Pancreas (tissue), 10 donors: ENCODE results near the gene FAM210B. TPM values are rescaled to one million over a fixed set of nuclear protein-coding genes. Genes with fewer than 3 reads are reported as not detected.
"Not testable (repeated sequence)": the region's sequence is repeated elsewhere in the genome, so short reads cannot be mapped to it uniquely, and the experiment has no call there.

ENCODE experiments used
- ATAC-seq, 4 donors: fragments of 200-7000 bp; cut with Tn5 transposase; one replicate each; pipeline versions ENCODE4 v1.8.0 to v1.9.1; 2020; ENCODE audit warnings: mild to moderate bottlenecking in 4 of 4, moderate library complexity in 4 of 4
- DNase-seq, 6 donors: peaks; one replicate each; pipeline ENCODE4 v3.0.0-alpha.2; 2020
- FAIRE-seq: peaks from 2 replicates; lab custom pipeline; 2012; peaks lifted over from hg19 to GRCh38; lab: Jason Lieb, UNC
- H3K27ac ChIP-seq, 4 donors: fragments of 200-600 bp; sonication (generic); 1 replicate in 3 of 4; 2 replicates in 1 of 4; pipeline versions ENCODE4 v1.5.0 to v1.8.0; 2020
- H3K27me3 ChIP-seq, 4 donors: fragments of 200-600 bp; one replicate each; pipeline ENCODE4 v1.8.0; 2021
- H3K36me3 ChIP-seq, 3 donors: fragments of 200-600 bp; sonication (generic) in 1 of 3; one replicate each; pipeline versions ENCODE4 v1.5.0 to v1.8.0; 2020 to 2021
- H3K4me1 ChIP-seq, 3 donors: fragments of 200-600 bp; one replicate each; pipeline ENCODE4 v1.8.0; 2021
- H3K4me3 ChIP-seq, 4 donors: fragments of 200-600 bp; sonication (generic) in 2 of 4; one replicate each; pipeline versions ENCODE4 v1.5.0 to v1.8.0; 2020 to 2021
- H3K9me3 ChIP-seq, 4 donors: fragments of 200-600 bp; one replicate each; pipeline ENCODE4 v1.8.0; 2021
- WGBS, 2 donors: extraction: QIAGEN DNeasy Blood & Tissue Kit; methylation state at CpG; one replicate each; pipeline ENCODE4 v1.1.7; 2013; 5-methylcytosine and 5-hydroxymethylcytosine counted together
- intact Hi-C, 3 donors: fragments of 100-400 bp; cut with DNase I; formaldehyde crosslinking; loops; one replicate each; pipeline versions ENCODE4 v1.11.1 to v1.14.2; 2022
- polyA plus RNA-seq, 2 donors: library from polyadenylated mRNA; stranded (reverse); fragments of 200-250 nt; gene quantifications; one replicate each; pipeline ENCODE4 v1.2.3, GENCODE V29; 2013
- total RNA-seq, 6 donors: library from RNA; stranded (reverse); fragmentation: NEBNext Ultra II Directional in 4 of 6; extraction: Animal tissue kit (Norgen Biotek cat#: 25700) in 4 of 6; gene quantifications; one replicate each; pipeline versions ENCODE4 v1.2.1 to v1.2.4, GENCODE V29; 2021 to 2023
- TF ChIP-seq, protein P1 (sequence below), 4 donors: fragments of 200-600 bp; sonication (generic) in 3 of 4; IDR thresholded peaks; one replicate each; pipeline versions ENCODE4 v1.5.0 to v1.8.0; 2021; ENCODE audit warnings: antibody characterized with exemption in 4 of 4
- donor health status: healthy with polysubstance abuse.
- donor health status: DM: no; HTN: no; CAD: no; lungs with moderate emphysema.
- donor health status: DM: no; HTN: no; CAD: no.
- donor health status: control.
- donor health status: control.
- donor health status: Bipolar disorder and iron deficiency.
- donor health status: DM: yes; HTN: yes; CAD: no.
- donor health status: DM: no; HTN: no; CAD: no.
- donor health status: DM: no; HTN: no; CAD: no.
- donor health status: DM: yes; HTN: yes; CAD: no.

The FAM210B gene
- total and polyA plus RNA-seq, 8 donors = 13.1 to 29.6 (median 24.8) TPM

DNA sequence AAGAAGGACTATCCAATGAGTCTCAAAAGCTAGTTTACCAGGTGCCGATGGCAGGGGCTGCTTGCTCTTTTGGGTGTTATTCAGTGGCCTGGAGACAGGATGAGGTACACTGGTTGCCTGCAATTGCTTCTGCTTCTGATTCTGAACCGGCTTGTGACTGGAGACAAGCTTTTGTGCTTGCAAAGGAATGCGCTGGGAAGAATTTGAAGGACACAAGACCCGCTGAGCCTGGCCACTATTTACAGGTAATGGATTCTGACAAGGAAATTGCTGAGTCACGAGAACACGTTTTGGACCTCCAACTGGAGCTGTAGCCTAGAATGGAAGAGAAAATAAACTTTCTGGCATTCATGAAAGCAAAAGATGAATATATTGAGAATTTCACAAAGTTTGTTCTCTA lies 27.4 kb downstream of the FAM210B start:
- Histone ChIP-seq H3K4me1 (peaks cover 0 to 4% (median 3%) of the 10 kb centered on the region in 3 donors), H3K4me3 (no peak overlapping the region), H3K27me3 (no peaks in the 10 kb centered on the region), H3K27ac (no peak overlapping the region), H3K36me3 (no peaks in the 10 kb centered on the region), H3K9me3 (no peaks in the 10 kb centered on the region)
- ATAC-seq (no peak), FAIRE-seq (no peak), DNase-seq (no peak)
- TF ChIP-seq, protein P1, sequence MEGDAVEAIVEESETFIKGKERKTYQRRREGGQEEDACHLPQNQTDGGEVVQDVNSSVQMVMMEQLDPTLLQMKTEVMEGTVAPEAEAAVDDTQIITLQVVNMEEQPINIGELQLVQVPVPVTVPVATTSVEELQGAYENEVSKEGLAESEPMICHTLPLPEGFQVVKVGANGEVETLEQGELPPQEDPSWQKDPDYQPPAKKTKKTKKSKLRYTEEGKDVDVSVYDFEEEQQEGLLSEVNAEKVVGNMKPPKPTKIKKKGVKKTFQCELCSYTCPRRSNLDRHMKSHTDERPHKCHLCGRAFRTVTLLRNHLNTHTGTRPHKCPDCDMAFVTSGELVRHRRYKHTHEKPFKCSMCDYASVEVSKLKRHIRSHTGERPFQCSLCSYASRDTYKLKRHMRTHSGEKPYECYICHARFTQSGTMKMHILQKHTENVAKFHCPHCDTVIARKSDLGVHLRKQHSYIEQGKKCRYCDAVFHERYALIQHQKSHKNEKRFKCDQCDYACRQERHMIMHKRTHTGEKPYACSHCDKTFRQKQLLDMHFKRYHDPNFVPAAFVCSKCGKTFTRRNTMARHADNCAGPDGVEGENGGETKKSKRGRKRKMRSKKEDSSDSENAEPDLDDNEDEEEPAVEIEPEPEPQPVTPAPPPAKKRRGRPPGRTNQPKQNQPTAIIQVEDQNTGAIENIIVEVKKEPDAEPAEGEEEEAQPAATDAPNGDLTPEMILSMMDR (IDR thresholded peaks at IDR 0.05) = no peak
- 71 to 77% methylated on average over 6 of the region's 6 CpGs for WGBS, 2 donors
- intact Hi-C loops = no loop called here

DNA sequence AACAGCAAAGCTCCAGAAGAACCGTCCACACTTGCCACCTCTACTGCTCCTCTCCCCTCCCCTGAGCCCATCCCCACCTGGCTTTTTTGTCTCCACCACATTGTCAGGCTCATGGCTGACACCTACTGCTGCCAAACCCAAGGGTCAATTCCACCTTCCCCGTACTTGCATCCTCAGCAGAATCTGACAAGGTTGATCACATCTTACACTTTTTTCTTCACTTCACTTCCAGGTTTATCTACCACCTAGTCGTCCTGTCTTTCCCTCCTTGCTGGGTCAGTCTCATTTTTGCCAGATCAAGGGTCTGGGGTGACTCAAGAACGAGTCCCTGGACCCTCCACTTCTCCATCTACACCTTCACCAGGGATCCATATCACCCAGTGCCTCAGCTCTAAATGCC lies 30.1 kb downstream of the FAM210B start:
- Histone ChIP-seq H3K27ac (no peak overlapping the region), H3K4me1 (peaks cover 5 to 10% (median 9%) of the 10 kb centered on the region in 3 donors), H3K27me3 (no peaks in the 10 kb centered on the region), H3K4me3 (no peak overlapping the region), H3K36me3 (no peaks in the 10 kb centered on the region), H3K9me3 (no peaks in the 10 kb centered on the region)
- WGBS, 2 donors = 85 to 88% methylated on average over 4 of the region's 4 CpGs
- TF ChIP-seq, protein P1 (IDR thresholded peaks at IDR 0.05) = no peak
- DNase-seq (no peak), FAIRE-seq (no peak), ATAC-seq (no peak)
- intact Hi-C loops = no loop called here

DNA sequence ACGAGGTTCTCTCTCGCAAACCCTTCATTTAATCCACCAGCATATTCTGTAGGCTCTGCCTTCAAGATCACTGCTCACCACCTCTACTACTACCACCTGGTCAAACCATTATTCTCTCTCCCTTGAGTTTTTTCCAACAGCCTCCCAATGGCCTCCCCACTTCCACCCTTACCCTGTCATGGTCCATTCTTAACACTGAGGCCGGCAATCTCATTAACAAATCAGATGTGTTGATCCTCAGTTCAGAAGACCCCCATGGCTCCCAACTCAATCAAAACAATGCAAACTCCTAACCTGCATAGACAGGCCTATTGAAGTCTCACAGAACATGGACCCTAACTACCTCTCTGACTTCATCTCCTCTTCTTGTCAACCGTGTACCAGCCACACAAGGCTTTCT lies 31.0 kb downstream of the FAM210B start:
- peaks cover 12 to 18% (median 16%) of the 10 kb centered on the region in 3 donors for H3K4me1 ChIP-seq
- no peak for ATAC-seq
- H3K27ac ChIP-seq = no peak overlapping the region
- WGBS, 2 donors = 92 to 93% methylated on average over 4 of the region's 4 CpGs
- no peaks in the 10 kb centered on the region for H3K27me3 ChIP-seq
- no peaks in the 10 kb centered on the region for H3K9me3 ChIP-seq
- TF ChIP-seq, protein P1 (IDR thresholded peaks at IDR 0.05) = no peak
- intact Hi-C loops = no loop called here
- DNase-seq = no peak
- H3K4me3 ChIP-seq = no peak overlapping the region
- no peak for FAIRE-seq
- no peaks in the 10 kb centered on the region for H3K36me3 ChIP-seq

DNA sequence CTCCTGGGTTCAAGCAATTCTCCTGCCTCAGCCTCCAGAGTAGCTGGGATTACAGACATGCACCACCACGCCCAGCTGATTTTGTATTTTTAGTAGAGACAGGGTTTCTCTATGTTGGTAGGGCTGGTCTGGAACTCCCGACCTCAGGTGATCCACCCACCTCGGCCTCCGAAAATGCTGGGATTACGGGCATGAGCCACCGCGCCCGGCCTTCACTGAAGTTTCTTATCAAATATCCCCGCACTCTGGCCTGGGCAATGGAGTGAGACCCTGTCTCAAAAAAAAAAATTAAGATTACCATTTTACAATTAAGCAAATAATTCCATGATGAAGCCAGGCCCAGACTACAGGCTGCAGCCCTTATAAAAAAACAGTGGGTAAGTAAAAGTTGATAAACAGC lies 31.6 kb downstream of the FAM210B start:
- intact Hi-C loops, H3K36me3 ChIP-seq, H3K4me3 ChIP-seq, H3K9me3 ChIP-seq, H3K27ac ChIP-seq, ATAC-seq, DNase-seq, H3K27me3 ChIP-seq, FAIRE-seq: not testable (repeated sequence)
- peaks cover 12 to 18% (median 16%) of the 10 kb centered on the region in 3 donors for H3K4me1 ChIP-seq
- WGBS, 2 donors = 93 to 95% methylated on average over 9 of the region's 9 CpGs

DNA sequence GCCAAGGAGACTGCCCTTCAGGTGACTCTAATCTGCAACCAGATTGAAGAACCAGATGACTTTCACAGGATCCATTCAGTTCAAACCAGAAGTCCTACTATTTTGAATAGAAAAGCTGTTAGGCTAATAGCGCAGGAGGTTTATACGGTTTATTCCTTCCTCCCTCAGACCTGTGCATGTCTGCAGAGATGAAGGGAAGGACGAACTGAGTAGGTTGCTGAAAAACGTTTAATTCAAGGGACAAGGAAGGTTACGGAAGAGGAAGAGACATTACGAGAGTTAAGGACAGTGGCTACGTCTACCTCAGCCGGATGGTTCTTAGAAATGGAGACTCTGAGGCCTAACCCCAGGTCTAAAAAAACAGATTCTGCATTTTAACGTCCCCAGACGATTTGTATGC lies 32.3 kb downstream of the FAM210B start:
- Histone ChIP-seq H3K36me3 (peaks cover 0 to 7% (median 6%) of the 10 kb centered on the region in 3 donors), H3K27ac (no peak overlapping the region), H3K27me3 (no peaks in the 10 kb centered on the region), H3K9me3 (no peaks in the 10 kb centered on the region), H3K4me3 (peak overlapping the region in 2 of 4 donors; percentile 54 to 77), H3K4me1 (peaks cover 12 to 18% (median 16%) of the 10 kb centered on the region in 3 donors)
- TF ChIP-seq, protein P1 (IDR thresholded peaks at IDR 0.05) = no peak
- DNase-seq (no peak), ATAC-seq (no peak), FAIRE-seq (no peak)
- intact Hi-C loops = no loop called here
- WGBS, 2 donors = 35 to 39% methylated on average over 10 of the region's 10 CpGs
